Stimulated activated CD8-positive, alpha-beta memory T cell treated with anti-CD3 and anti-CD28 coated beads, Interleukin-15, amount 100 ng/mL, for 1 hour (primary cell): ENCODE measurements around the gene APOBEC3F.
"Not testable (repeated sequence)": the region's sequence is repeated elsewhere in the genome, so short reads cannot be mapped to it uniquely, and the experiment has no call there.

Experiments used
- DNase-seq: peaks from one replicate; pipeline ENCODE4 v3.0.0-alpha.2; 2020; ENCODE audit warnings: low read depth

Gene APOBEC3F

GRCh38 chr22:39040538-39041296 is at the start of gene APOBEC3F:
Gene APOBEC3F, plus strand, starts transcription at chr22:39040864. Its CDS starts 97 bp downstream, at chr22:39040961.
- DNase-seq: not testable (repeated sequence)

GRCh38 chr22:38992871-38993371 is 47.7 kb upstream of the APOBEC3F start:
- not testable (repeated sequence) for DNase-seq

GRCh38 chr22:38996105-38996504 is 44.6 kb upstream of the APOBEC3F start:
- no peak for DNase-seq

- no peak for DNase-seq
Observed at GRCh38 chr22:38997518-38997917, 43.1 kb upstream of the APOBEC3F start.

GRCh38 chr22:39003165-39003638 is 37.5 kb upstream of the APOBEC3F start:
- DNase-seq: peak; percentile 52

- no peak for DNase-seq
Observed at GRCh38 chr22:39007177-39007576, 33.5 kb upstream of the APOBEC3F start.

- not testable (repeated sequence) for DNase-seq
Observed at GRCh38 chr22:39008271-39008850, 32.3 kb upstream of the APOBEC3F start.

GRCh38 chr22:39010946-39011345 is 29.7 kb upstream of the APOBEC3F start:
- DNase-seq: no peak

GRCh38 chr22:39012533-39013511 is 27.8 kb upstream of the APOBEC3F start:
- no peak for DNase-seq

GRCh38 chr22:39013561-39013941 is 27.1 kb upstream of the APOBEC3F start:
- DNase-seq: not testable (repeated sequence)

GRCh38 chr22:39013942-39014722 is 26.5 kb upstream of the APOBEC3F start, which contains the start of gene APOBEC3C:
Gene APOBEC3C, plus strand, starts transcription at chr22:39014257. Its CDS starts 106 bp downstream, at chr22:39014363.
- peak; percentile 51 for DNase-seq

GRCh38 chr22:39014723-39015121 is 25.9 kb upstream of the APOBEC3F start:
- DNase-seq: not testable (repeated sequence)

- no peak for DNase-seq
Observed at GRCh38 chr22:39016592-39016991, 24.1 kb upstream of the APOBEC3F start.

GRCh38 chr22:39017596-39018365 is 22.9 kb upstream of the APOBEC3F start:
- no peak for DNase-seq

- DNase-seq: not testable (repeated sequence)
Observed at GRCh38 chr22:39020021-39020651, 20.5 kb upstream of the APOBEC3F start.

GRCh38 chr22:39021552-39022250 is 19.0 kb upstream of the APOBEC3F start:
- no peak for DNase-seq

- DNase-seq: no peak
Observed at GRCh38 chr22:39024519-39025308, 15.9 kb upstream of the APOBEC3F start.

- no peak for DNase-seq
Observed at GRCh38 chr22:39026509-39027150, 14.0 kb upstream of the APOBEC3F start.
